K562 (cell line): ENCODE measurements around the gene FSTL4. TPM values are rescaled to one million over a fixed set of nuclear protein-coding genes. Genes with fewer than 3 reads are reported as not detected.

ENCODE experiments used
- ILF3 ChIP-seq: fragments of 450-650 bp; IDR thresholded peaks from 2 replicates; pipeline ENCODE4 v1.6.1; 2018; ENCODE audit warnings: antibody characterized with exemption, mild to moderate bottlenecking, moderate library complexity, borderline replicate concordance
- MTA2 ChIP-seq: fragments of 450-650 bp; IDR thresholded peaks from 2 replicates; pipeline ENCODE4 v1.6.1; 2016; ENCODE audit warnings: low read depth
- RERE ChIP-seq: sonication (generic); formaldehyde crosslinking; IDR thresholded peaks from 2 replicates; pipeline ENCODE4 v1.8.0; 2023; ENCODE audit warnings: missing genetic modification reagents, mild to moderate bottlenecking, borderline replicate concordance
- ZBED1 ChIP-seq: IDR thresholded peaks from 2 replicates; pipeline ENCODE4 v1.6.1; 2014
- ZBTB11 ChIP-seq, 3 experiments: fragments of 200-800 bp in 1 of 3; fragments of 250-450 bp in 1 of 3; fragments of 450-650 bp in 1 of 3; sonication (Bioruptor Pico) in 1 of 3; sonication (Bioruptor generic) in 1 of 3; formaldehyde crosslinking in 1 of 3; IDR thresholded peaks; 2 replicates each; pipeline versions ENCODE4 v1.6.1 to v1.8.0; 2016 to 2022; ENCODE audit warnings: mild to moderate bottlenecking in 2 of 3, missing genetic modification characterization in 2 of 3, missing compliant biosample characterization in 1 of 3, moderate library complexity in 1 of 3
- polyA plus RNA-seq, 8 experiments: library from polyadenylated mRNA; depleted of rRNA in 4 of 8; stranded (reverse) in 5 of 8; unstranded in 3 of 8; fragments of >200 nt; fragmentation: Nextera tagmentation in 2 of 8; fragmentation: Illumina TruSeq in 1 of 8; extraction: Ambion mirVana in 2 of 8; extraction: Trizol in 1 of 8; gene quantifications; 2 replicates each; pipeline versions ENCODE4 v1.2.1 to v1.2.3, GENCODE V29; 2011 to 2014; ENCODE audit warnings: inconsistent platforms in 1 of 8, missing spikeins in 1 of 8
- total RNA-seq, 7 experiments: library from RNA; depleted of rRNA in 6 of 7; stranded (reverse); fragments of >200 nt in 6 of 7; fragmentation: Illumina TruSeq in 2 of 7; extraction: Trizol in 2 of 7; gene quantifications; 2 replicates each; pipeline versions ENCODE4 v1.2.1 to v1.2.3, GENCODE V29; 2011 to 2021; ENCODE audit warnings: low replicate concordance in 1 of 7

The FSTL4 gene
- total and polyA plus RNA-seq, 9 of the 15 experiments (the other 6 are each of a cell fraction or from before 2014, with no cell fraction given), result 0.08 to 0.18 (median 0.10) TPM; not detected in 5

GRCh38 chr5:133494232-133494922 lies 118.0 kb downstream of the FSTL4 start (continued):
- TF ChIP-seq ZBTB11 (CRISPR knock-in tag; IDR thresholded peaks at IDR 0.05) (no peak), ZBED1 (no peak), RERE (CRISPR knock-in tag) (no peak), MTA2 (no peak), ILF3 (no peak)
